Neural cell (in vitro differentiated cells): ENCODE measurements around the gene SLC8A1.

Experiments
- EZH2 ChIP-seq: fragments of 200-600, 300-800 bp; shearing (Covaris generic), sonication (generic); IDR thresholded peaks from 2 replicates; pipeline ENCODE4 v1.6.1; 2014; ENCODE audit warnings: antibody characterized with exemption, low read length, borderline replicate concordance, mild to moderate bottlenecking; ENCODE audit not compliant: insufficient read depth, poor library complexity, severe bottlenecking
- MXI1 ChIP-seq: fragments of 450-650 bp; conservative IDR thresholded peaks from 2 replicates; pipeline ENCODE4 v1.6.1; 2014; ENCODE audit warnings: antibody characterized with exemption, mild to moderate bottlenecking; ENCODE audit not compliant: poor library complexity, severe bottlenecking
- RAD21 ChIP-seq: fragments of 450-650 bp; conservative IDR thresholded peaks from 2 replicates; pipeline ENCODE4 v1.6.1; 2014; ENCODE audit warnings: antibody characterized with exemption, mild to moderate bottlenecking, moderate library complexity

DNA sequence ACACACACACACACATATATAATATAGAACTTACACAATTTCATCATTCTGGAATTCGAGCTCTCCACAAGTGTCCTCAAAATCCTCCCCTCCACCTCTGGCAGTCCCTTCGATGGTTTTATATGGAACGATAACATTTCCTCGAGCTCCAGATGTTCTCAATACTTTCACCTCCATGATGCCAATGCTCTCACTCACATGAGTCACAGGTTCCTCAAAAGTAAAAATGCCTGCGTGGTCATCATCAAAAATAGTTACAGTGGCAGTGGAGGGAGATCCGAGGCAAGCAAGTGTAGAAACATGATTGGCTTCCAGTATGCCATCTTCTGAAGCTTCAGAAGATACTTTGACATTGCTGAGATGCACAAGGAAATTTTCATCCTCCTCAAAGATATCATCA lies 23.5 kb downstream of the SLC8A1 start:
- TF ChIP-seq MXI1: no peak
- TF ChIP-seq RAD21: no peak
- no peak for TF ChIP-seq EZH2
